Stomach (tissue), 9 donors: ENCODE measurements around the gene GATA6. TPM values are rescaled to one million over a fixed set of nuclear protein-coding genes. Genes with fewer than 3 reads are reported as not detected.

Experiments
- DNase-seq, 2 donors: peaks; one replicate each; pipeline versions ENCODE4 v3.0.0 to v3.0.0-alpha.2; 2013 to 2019
- H3K27ac ChIP-seq, 5 donors: fragments of 200-600 bp in 4 of 5; sonication (generic) in 4 of 5; one replicate each; pipeline ENCODE4 v1.5.1; 2013 to 2019; ENCODE audit warnings: mild to moderate bottlenecking in 1 of 5, moderate library complexity in 1 of 5
- H3K27me3 ChIP-seq, 3 donors: fragments of 200-600 bp; sonication (generic); one replicate each; pipeline ENCODE4 v1.5.1; 2017 to 2019; ENCODE audit warnings: mixed run types in 1 of 3
- H3K36me3 ChIP-seq, 4 donors: fragments of 200-600 bp; sonication (generic); 1 replicate in 3 of 4; 2 replicates in 1 of 4; pipeline ENCODE4 v1.5.1; 2016 to 2019
- H3K4me1 ChIP-seq, 4 donors: fragments of 200-600 bp; sonication (generic); one replicate each; pipeline ENCODE4 v1.5.1; 2016 to 2019
- H3K4me3 ChIP-seq, 4 donors: fragments of 200-600 bp; sonication (generic) in 3 of 4; one replicate each; pipeline ENCODE4 v1.5.1; 2016 to 2019; ENCODE audit warnings: mild to moderate bottlenecking in 1 of 4
- H3K9me3 ChIP-seq, 4 donors: fragments of 200-600 bp; sonication (generic); one replicate each; pipeline ENCODE4 v1.5.1; 2016 to 2019
- EP300 ChIP-seq: sonication (generic); formaldehyde crosslinking; IDR thresholded peaks from one replicate; pipeline ENCODE4 v1.6.1; 2017; ENCODE audit warnings: antibody characterized with exemption
- POLR2A ChIP-seq, 4 donors: fragments of 450-650 bp; IDR thresholded peaks; one replicate each; pipeline ENCODE4 v1.6.1; 2016; ENCODE audit warnings: antibody characterized with exemption in 4 of 4, control low read depth in 2 of 4, mild to moderate bottlenecking in 1 of 4, moderate library complexity in 1 of 4
- POLR2AphosphoS5 ChIP-seq, 3 donors: sonication (generic); formaldehyde crosslinking; IDR thresholded peaks; one replicate each; pipeline ENCODE4 v1.6.1; 2016; ENCODE audit warnings: antibody characterized with exemption in 3 of 3
- WGBS, 5 donors: extraction: QIAGEN DNeasy Blood & Tissue Kit in 3 of 5; methylation state at CpG; one replicate each; pipeline versions ENCODE4 v1.1.5 to v1.1.7; 2013 to 2018; 5-methylcytosine and 5-hydroxymethylcytosine counted together
- intact Hi-C: fragments of 100-400 bp; cut with DNase I; formaldehyde crosslinking; loops from one replicate; pipeline ENCODE4 v1.15.1; 2023; ENCODE audit warnings: low total_unique reads
- polyA plus RNA-seq, 3 donors: library from polyadenylated mRNA; stranded (reverse); fragments of 200-250 nt; gene quantifications; one replicate each; pipeline ENCODE4 v1.2.3, GENCODE V29; 2013
- total RNA-seq, 5 donors: library from RNA; depleted of rRNA; stranded (reverse); fragments of >200 nt; gene quantifications; one replicate each; pipeline versions ENCODE4 v1.1.0 to v1.2.3, GENCODE V29; 2014 to 2016
- TF ChIP-seq, protein P1 (sequence below), 7 experiments: fragments of 450-650 bp in 4 of 7; fragments of 200-600 bp in 3 of 7; sonication (generic) in 3 of 7; IDR thresholded peaks; one replicate each; pipeline ENCODE4 v1.5.1; 2016 to 2019; ENCODE audit warnings: antibody characterized with exemption in 7 of 7, control low read depth in 2 of 7, mild to moderate bottlenecking in 1 of 7
- donor health status: healthy with polysubstance abuse.
- donor health status: Bipolar disorder and iron deficiency.
- donor health status: healthy.

The GATA6 gene
- total and polyA plus RNA-seq, 8 donors = 11.9 to 194 (median 75.7) TPM

DNA sequence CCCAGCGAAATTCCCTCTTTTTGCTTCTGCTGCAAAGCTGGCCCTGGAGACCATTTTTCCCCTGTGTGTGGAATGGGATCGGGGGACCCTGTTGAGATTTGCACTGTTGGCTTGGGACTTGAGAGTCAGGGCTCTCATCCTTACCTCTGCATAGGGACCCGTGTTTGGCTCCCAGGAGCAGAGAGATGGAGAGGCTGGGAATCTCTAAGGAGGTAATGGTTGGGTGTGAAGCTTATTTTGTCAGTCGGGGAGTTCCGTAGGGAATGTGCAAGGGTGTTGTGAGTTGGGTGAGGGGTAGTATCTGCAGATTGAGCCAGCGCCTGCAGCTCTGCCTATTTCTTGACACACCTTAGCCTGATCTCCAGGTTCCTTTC lies 4.5 kb downstream of the GATA6 start:
- TF ChIP-seq EP300 (no peak), POLR2A (IDR thresholded peaks at IDR 0.05) (no peak), POLR2AphosphoS5 (IDR thresholded peaks at IDR 0.05) (no peak)
- TF ChIP-seq, protein P1, sequence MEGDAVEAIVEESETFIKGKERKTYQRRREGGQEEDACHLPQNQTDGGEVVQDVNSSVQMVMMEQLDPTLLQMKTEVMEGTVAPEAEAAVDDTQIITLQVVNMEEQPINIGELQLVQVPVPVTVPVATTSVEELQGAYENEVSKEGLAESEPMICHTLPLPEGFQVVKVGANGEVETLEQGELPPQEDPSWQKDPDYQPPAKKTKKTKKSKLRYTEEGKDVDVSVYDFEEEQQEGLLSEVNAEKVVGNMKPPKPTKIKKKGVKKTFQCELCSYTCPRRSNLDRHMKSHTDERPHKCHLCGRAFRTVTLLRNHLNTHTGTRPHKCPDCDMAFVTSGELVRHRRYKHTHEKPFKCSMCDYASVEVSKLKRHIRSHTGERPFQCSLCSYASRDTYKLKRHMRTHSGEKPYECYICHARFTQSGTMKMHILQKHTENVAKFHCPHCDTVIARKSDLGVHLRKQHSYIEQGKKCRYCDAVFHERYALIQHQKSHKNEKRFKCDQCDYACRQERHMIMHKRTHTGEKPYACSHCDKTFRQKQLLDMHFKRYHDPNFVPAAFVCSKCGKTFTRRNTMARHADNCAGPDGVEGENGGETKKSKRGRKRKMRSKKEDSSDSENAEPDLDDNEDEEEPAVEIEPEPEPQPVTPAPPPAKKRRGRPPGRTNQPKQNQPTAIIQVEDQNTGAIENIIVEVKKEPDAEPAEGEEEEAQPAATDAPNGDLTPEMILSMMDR (IDR thresholded peaks at IDR 0.05) = no peak
- Histone ChIP-seq H3K4me3 (peak overlapping the region; percentile 67 to 89 (median 80)), H3K9me3 (no peaks in the 10 kb centered on the region), H3K27ac (peak overlapping the region; percentile 78 to 97 (median 95)), H3K4me1 (peaks cover 3 to 35% (median 27%) of the 10 kb centered on the region in 4 donors), H3K36me3 (peaks cover 10 to 34% (median 25%) of the 10 kb centered on the region in 4 donors), H3K27me3 (peaks cover 0 to 96% (median 42%) of the 10 kb centered on the region in 3 donors)
- WGBS, 5 donors = 18 to 55% (median 33%) methylated on average over 6 of the region's 6 CpGs
- intact Hi-C loops = no loop called here
- no peak for DNase-seq

GRCh38 chr18:22174341-22175145 lies 5.2 kb downstream of the GATA6 start:
- H3K27ac ChIP-seq = peak overlapping the region; percentile 78 to 97 (median 95)
- H3K36me3 ChIP-seq = peaks cover 10 to 34% (median 25%) of the 10 kb centered on the region in 4 donors
- peak in 1 of 2 donors; percentile 74 for DNase-seq
- WGBS, 5 donors = 13 to 42% (median 35%) methylated on average over 6 of the region's 6 CpGs
- H3K4me3 ChIP-seq = peak overlapping the region; percentile 67 to 89 (median 80)
- no peaks in the 10 kb centered on the region for H3K9me3 ChIP-seq
- peaks cover 0 to 34% (median 21%) of the 10 kb centered on the region in 4 donors for H3K4me1 ChIP-seq
- peaks cover 0 to 94% (median 36%) of the 10 kb centered on the region in 3 donors for H3K27me3 ChIP-seq
- intact Hi-C loops = no loop called here
- TF ChIP-seq POLR2AphosphoS5 (IDR thresholded peaks at IDR 0.05) = no peak
- no peak for TF ChIP-seq POLR2A (IDR thresholded peaks at IDR 0.05)

GRCh38 chr18:22175346-22175745 lies 6.0 kb downstream of the GATA6 start:
- Histone ChIP-seq H3K4me1 (peaks cover 0 to 27% (median 17%) of the 10 kb centered on the region in 4 donors), H3K9me3 (no peaks in the 10 kb centered on the region), H3K36me3 (peaks cover 10 to 34% (median 25%) of the 10 kb centered on the region in 4 donors), H3K4me3 (peak overlapping the region; percentile 67 to 89 (median 80)), H3K27me3 (peaks cover 0 to 86% (median 30%) of the 10 kb centered on the region in 3 donors), H3K27ac (peak overlapping the region in 4 of 5 donors; percentile 78 to 95 (median 90))
- intact Hi-C loops = no loop called here
- TF ChIP-seq POLR2AphosphoS5 (IDR thresholded peaks at IDR 0.05) (no peak), POLR2A (IDR thresholded peaks at IDR 0.05) (no peak), EP300 (no peak)
- TF ChIP-seq, protein P1 (IDR thresholded peaks at IDR 0.05) = no peak
- 26 to 48% (median 38%) methylated on average over 4 of the region's 4 CpGs for WGBS, 5 donors
- peak in 1 of 2 donors; percentile 69 for DNase-seq

- Histone ChIP-seq H3K27ac (peak overlapping the region; percentile 76 to 95 (median 86)), H3K36me3 (peaks cover 8 to 27% (median 20%) of the 10 kb centered on the region in 4 donors), H3K4me3 (peak overlapping the region; percentile 67 to 89 (median 80)), H3K9me3 (no peaks in the 10 kb centered on the region), H3K4me1 (peaks cover 0 to 17% (median 7%) of the 10 kb centered on the region in 4 donors), H3K27me3 (peaks cover 0 to 73% (median 21%) of the 10 kb centered on the region in 3 donors)
- intact Hi-C loops = no loop called here
- 6 to 19% (median 11%) methylated on average over 35 to 71 of the region's 71 CpGs for WGBS, 5 donors
- peak in 1 of 2 donors; percentile 50 for DNase-seq
- TF ChIP-seq, protein P1 (IDR thresholded peaks at IDR 0.05) = no peak
- TF ChIP-seq POLR2AphosphoS5 (IDR thresholded peaks at IDR 0.05) (no peak), EP300 (no peak), POLR2A (IDR thresholded peaks at IDR 0.05) (no peak)
These were observed 7.3 kb downstream of the GATA6 start for GRCh38 chr18:22176420-22177326.
